Progenitor cell of endocrine pancreas (in vitro differentiated cells): ENCODE results near the gene TRAFD1. TPM values are rescaled to one million over a fixed set of nuclear protein-coding genes. Genes with fewer than 3 reads are reported as not detected.
"Not testable (repeated sequence)": the region's sequence is repeated elsewhere in the genome, so short reads cannot be mapped to it uniquely, and the experiment has no call there.

ENCODE experiments used
- DNase-seq: peaks from one replicate; pipeline ENCODE4 v3.0.0; 2021; ENCODE audit warnings: low spot score; ENCODE audit not compliant: unreplicated experiment
- H3K27ac Mint-ChIP-seq: 2 replicates; pipeline ENCODE4 v1.8.0; 2021; ENCODE audit warnings: mild to moderate bottlenecking, moderate library complexity, mixed read lengths
- H3K27me3 Mint-ChIP-seq: 2 replicates; pipeline ENCODE4 v1.8.0; 2021; ENCODE audit warnings: mixed read lengths
- H3K36me3 Mint-ChIP-seq: 2 replicates; pipeline ENCODE4 v1.8.0; 2022; ENCODE audit warnings: mixed read lengths; ENCODE audit not compliant: insufficient read depth
- H3K4me1 Mint-ChIP-seq: 2 replicates; pipeline ENCODE4 v1.8.0; 2021; ENCODE audit warnings: low read depth, mixed read lengths
- H3K4me3 Mint-ChIP-seq: 2 replicates; pipeline ENCODE4 v1.8.0; 2021; ENCODE audit warnings: low read depth, mild to moderate bottlenecking, moderate library complexity, mixed read lengths
- H3K9me3 Mint-ChIP-seq: 2 replicates; pipeline ENCODE4 v1.8.0; 2021; ENCODE audit warnings: low read depth, mixed read lengths
- total RNA-seq: library from RNA; stranded (reverse); gene quantifications from 2 replicates; pipeline ENCODE4 v1.2.1, GENCODE V29; 2021
- TF ChIP-seq, protein P1 (sequence below): fragments of 200-600 bp; sonication (generic); IDR thresholded peaks from one replicate; pipeline ENCODE4 v1.5.0; 2021; ENCODE audit warnings: antibody characterized with exemption, mild to moderate bottlenecking; ENCODE audit not compliant: unreplicated experiment

Gene TRAFD1
- total RNA-seq, 1 donor from 2014 or later, result 34.7 TPM

DNA sequence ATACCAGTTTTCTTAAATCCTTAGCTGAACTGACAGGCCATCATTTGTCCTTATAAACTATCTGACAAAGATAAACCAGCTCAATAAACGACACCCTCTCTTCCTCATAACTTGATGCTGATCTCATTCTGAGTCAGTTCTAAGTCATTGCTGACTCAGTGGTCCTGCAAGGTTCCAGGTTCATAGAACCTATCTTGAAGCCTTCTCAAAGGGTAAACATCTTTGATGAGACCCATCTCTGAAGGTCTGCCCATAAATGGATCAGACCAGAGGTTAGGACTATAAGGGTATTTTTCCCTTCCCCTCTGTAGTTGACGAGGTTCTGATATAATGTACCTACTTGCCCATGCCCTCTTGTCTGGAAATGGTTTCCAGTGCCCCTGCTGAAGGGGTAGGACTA, 28.7 kb upstream of the TRAFD1 start:
- no peaks in the 10 kb centered on the region for H3K27me3 Mint-ChIP-seq
- H3K27ac Mint-ChIP-seq, result peak overlapping the region; percentile 74
- H3K36me3 Mint-ChIP-seq, result peaks cover 10% of the 10 kb centered on the region
- no peak overlapping the region for H3K4me3 Mint-ChIP-seq
- no peaks in the 10 kb centered on the region for H3K9me3 Mint-ChIP-seq
- TF ChIP-seq, protein P1, sequence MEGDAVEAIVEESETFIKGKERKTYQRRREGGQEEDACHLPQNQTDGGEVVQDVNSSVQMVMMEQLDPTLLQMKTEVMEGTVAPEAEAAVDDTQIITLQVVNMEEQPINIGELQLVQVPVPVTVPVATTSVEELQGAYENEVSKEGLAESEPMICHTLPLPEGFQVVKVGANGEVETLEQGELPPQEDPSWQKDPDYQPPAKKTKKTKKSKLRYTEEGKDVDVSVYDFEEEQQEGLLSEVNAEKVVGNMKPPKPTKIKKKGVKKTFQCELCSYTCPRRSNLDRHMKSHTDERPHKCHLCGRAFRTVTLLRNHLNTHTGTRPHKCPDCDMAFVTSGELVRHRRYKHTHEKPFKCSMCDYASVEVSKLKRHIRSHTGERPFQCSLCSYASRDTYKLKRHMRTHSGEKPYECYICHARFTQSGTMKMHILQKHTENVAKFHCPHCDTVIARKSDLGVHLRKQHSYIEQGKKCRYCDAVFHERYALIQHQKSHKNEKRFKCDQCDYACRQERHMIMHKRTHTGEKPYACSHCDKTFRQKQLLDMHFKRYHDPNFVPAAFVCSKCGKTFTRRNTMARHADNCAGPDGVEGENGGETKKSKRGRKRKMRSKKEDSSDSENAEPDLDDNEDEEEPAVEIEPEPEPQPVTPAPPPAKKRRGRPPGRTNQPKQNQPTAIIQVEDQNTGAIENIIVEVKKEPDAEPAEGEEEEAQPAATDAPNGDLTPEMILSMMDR, result no peak
- DNase-seq, result no peak
- no peaks in the 10 kb centered on the region for H3K4me1 Mint-ChIP-seq

DNA sequence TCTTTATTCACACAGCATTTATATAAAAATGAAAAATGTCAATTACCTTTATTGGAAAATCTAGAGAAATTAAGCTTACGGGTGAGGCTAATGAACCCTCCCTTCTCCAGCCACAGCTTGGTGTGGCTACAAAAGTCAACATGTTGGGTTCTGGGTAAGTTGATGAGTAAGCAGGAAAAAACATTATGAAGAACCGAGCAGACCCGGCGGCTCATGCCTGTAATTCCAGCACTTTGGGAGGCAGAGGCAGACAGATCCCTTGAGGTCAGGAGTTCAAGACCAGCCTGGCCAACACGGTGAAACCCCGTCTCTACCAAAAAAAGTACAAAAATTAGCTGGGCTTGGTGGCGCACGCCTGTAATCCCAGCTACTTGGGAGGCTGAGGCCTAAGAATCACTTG, 27.7 kb upstream of the TRAFD1 start:
- H3K9me3 Mint-ChIP-seq, result no peaks in the 10 kb centered on the region
- no peak overlapping the region for H3K4me3 Mint-ChIP-seq
- TF ChIP-seq, protein P1, result no peak
- DNase-seq, result no peak
- H3K27ac Mint-ChIP-seq, result no peak overlapping the region
- H3K4me1 Mint-ChIP-seq, result no peaks in the 10 kb centered on the region
- H3K27me3 Mint-ChIP-seq, result no peaks in the 10 kb centered on the region
- peaks cover 10% of the 10 kb centered on the region for H3K36me3 Mint-ChIP-seq

DNA sequence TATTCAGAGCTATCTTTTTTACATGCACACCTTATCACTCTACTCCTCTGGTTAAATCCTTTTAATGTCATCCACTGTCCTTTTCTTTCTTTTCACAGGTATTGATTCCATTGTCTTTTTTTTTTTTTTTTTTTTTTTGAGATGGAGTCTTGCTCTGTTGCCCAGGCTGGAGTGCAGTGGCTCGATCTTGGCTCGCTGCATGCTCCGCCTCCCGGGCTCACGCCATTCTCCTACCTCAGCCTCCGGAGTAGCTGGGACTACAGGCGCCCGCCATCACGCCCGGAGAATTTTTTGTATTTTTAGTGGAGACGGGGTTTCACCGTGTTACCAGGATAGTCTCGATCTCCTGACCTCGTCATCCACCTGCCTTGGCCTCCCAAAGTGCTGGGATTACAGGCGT, 24.9 kb upstream of the TRAFD1 start:
- H3K4me1 Mint-ChIP-seq, H3K4me3 Mint-ChIP-seq, DNase-seq, H3K27me3 Mint-ChIP-seq, H3K27ac Mint-ChIP-seq, H3K9me3 Mint-ChIP-seq, H3K36me3 Mint-ChIP-seq: not testable (repeated sequence)

DNA sequence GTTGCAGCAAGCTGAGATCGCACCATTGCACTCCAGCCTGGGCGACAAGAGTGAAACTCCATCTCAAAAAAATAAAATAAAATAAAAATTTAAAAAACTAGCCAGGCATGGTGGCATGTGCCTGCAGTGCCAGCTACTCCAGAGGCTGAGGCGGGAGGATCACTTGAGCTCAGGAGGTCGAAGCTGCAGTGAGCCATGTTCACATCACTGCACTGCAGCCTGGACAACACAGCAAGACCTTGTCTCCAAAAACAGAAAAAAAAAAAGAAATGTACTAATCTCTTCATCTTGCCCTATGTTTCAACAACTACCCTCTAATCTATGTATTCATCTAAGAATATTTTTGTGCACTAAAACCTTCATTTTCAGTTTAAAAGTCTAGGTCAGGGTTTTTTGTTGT, 23.2 kb upstream of the TRAFD1 start:
- DNase-seq, result no peak
- no peaks in the 10 kb centered on the region for H3K9me3 Mint-ChIP-seq

DNA sequence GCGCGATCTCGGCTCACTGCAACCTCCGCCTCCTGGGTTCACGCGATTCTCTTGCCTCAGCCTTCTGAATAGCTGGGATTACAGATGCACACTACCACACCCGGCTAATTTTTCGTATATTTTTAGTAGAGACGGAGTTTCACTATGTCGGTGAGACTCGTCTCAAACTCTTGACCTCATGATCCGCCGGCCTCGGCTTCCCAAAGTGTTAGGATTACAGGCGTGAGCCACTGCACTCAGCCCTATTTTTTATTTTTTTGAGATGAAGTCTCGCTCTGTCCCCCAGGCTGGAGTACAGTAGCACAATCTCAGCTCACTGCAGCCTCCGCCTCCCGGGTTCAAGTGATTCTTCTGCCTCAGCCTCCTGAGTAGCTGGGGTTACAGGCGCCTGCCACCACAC, 22.6 kb upstream of the TRAFD1 start:
- not testable (repeated sequence) for H3K27ac Mint-ChIP-seq, H3K9me3 Mint-ChIP-seq, DNase-seq, H3K4me3 Mint-ChIP-seq, H3K36me3 Mint-ChIP-seq, H3K27me3 Mint-ChIP-seq
- H3K4me1 Mint-ChIP-seq, result peaks cover 15% of the 10 kb centered on the region

More for the DNA sequence above, 23.2 kb upstream of the TRAFD1 start:
- H3K27ac Mint-ChIP-seq, result no peak overlapping the region
- no peak overlapping the region for H3K4me3 Mint-ChIP-seq
- no peaks in the 10 kb centered on the region for H3K27me3 Mint-ChIP-seq
- H3K36me3 Mint-ChIP-seq, result peaks cover 9% of the 10 kb centered on the region
- TF ChIP-seq, protein P1, result no peak
- peaks cover 9% of the 10 kb centered on the region for H3K4me1 Mint-ChIP-seq

DNA sequence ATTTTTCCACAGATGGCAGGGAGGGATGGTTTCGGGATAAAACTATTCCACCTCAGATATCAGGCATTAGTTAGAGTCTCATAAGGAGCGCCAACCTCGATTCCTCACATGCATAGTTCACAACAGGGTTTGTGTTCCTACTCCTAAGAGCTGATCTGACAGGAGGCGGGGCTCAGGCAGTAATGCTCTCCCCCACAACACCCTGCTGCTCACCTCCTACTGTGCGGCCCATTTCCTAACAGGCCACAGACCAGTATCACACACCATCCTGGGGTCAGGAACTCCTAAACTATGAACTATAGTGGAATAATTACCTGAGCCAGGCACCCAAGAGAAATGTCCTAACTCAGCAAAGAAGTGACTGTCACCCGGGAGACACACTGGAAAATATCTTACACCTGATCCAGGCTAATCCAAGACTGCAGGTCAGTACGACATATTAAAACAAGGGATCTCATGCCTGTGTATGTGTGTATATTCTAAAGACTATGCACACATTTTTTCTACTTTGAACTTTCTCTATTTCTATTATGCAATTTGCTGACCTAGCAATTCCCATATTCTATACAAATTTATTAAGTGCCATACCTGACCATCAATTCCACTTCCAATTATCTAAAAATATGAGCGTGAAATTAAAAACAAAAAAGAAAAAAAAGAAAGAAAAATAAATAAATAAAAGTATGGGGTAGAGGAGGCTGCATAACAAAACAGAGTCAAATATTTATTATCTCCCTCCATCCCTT, 21.4 kb upstream of the TRAFD1 start:
- Mint-ChIP-seq H3K27me3 (no peaks in the 10 kb centered on the region), H3K27ac (no peak overlapping the region), H3K4me3 (no peak overlapping the region), H3K9me3 (no peaks in the 10 kb centered on the region), H3K4me1 (peaks cover 18% of the 10 kb centered on the region), H3K36me3 (peaks cover 9% of the 10 kb centered on the region)
- TF ChIP-seq, protein P1, result no peak
- DNase-seq, result no peak
